GM23338 (cell line): Measurements from ENCODE around the gene MAZ. TPM values are rescaled to one million over a fixed set of nuclear protein-coding genes. Genes with fewer than 3 reads are reported as not detected.

Experiments
- ATAC-seq: fragments of 200-7000 bp; cut with Tn5 transposase; 3 replicates; pipeline ENCODE4 v1.9.1; 2020
- DNase-seq: peaks from one replicate; pipeline ENCODE4 v3.0.0-alpha.2; 2015; ENCODE audit warnings: low spot score
- H2AFZ ChIP-seq: fragments of 200-600 bp; sonication (generic); 2 replicates; pipeline ENCODE4 v1.8.0; 2016; ENCODE audit warnings: antibody characterized with exemption, mild to moderate bottlenecking, moderate library complexity
- H3F3A ChIP-seq: fragments of 200-600 bp; sonication (generic); replicated peaks from 2 replicates; pipeline ENCODE4 v1.8.0; 2017; ENCODE audit warnings: antibody characterized with exemption, mixed run types, low read depth
- H3K27ac ChIP-seq: fragments of 200-600 bp; sonication (generic); 2 replicates; pipeline ENCODE4 v1.6.1; 2016; ENCODE audit warnings: low read depth
- H3K27me3 ChIP-seq: fragments of 200-600 bp; sonication (generic); 2 replicates; pipeline ENCODE4 v1.8.0; 2016; ENCODE audit warnings: mild to moderate bottlenecking, mixed run types, moderate library complexity; ENCODE audit not compliant: insufficient read depth
- H3K36me3 ChIP-seq: fragments of 200-600 bp; sonication (generic); 2 replicates; pipeline ENCODE4 v1.8.0; 2016; ENCODE audit warnings: mild to moderate bottlenecking; ENCODE audit not compliant: insufficient read depth
- H3K4me1 ChIP-seq: fragments of 200-600 bp; sonication (generic); 2 replicates; pipeline ENCODE4 v1.8.0; 2016; ENCODE audit warnings: mild to moderate bottlenecking, moderate library complexity; ENCODE audit not compliant: insufficient read depth
- H3K4me2 ChIP-seq: fragments of 200-600 bp; sonication (generic); 2 replicates; pipeline ENCODE4 v1.7.1; 2017; ENCODE audit warnings: mixed run types
- H3K4me3 ChIP-seq: fragments of 200-600 bp; sonication (generic); 2 replicates; pipeline ENCODE4 v1.6.1; 2016; ENCODE audit warnings: mixed run types
- H3K79me2 ChIP-seq: fragments of 200-600 bp; sonication (generic); replicated peaks from 2 replicates; pipeline ENCODE4 v1.8.0; 2017; ENCODE audit warnings: mild to moderate bottlenecking; ENCODE audit not compliant: insufficient read depth
- H3K9me2 ChIP-seq: fragments of 200-600 bp; sonication (generic); 2 replicates; pipeline ENCODE4 v1.8.0; 2017; ENCODE audit not compliant: insufficient read depth
- H4K20me1 ChIP-seq: fragments of 200-600 bp; sonication (generic); replicated peaks from 2 replicates; pipeline ENCODE4 v1.8.0; 2017; ENCODE audit warnings: mild to moderate bottlenecking; ENCODE audit not compliant: insufficient read depth
- H3K27ac Mint-ChIP-seq: 2 replicates; pipeline ENCODE4 v1.8.0; 2020; ENCODE audit warnings: inconsistent platforms, mild to moderate bottlenecking, moderate library complexity, mixed read lengths
- H3K27me3 Mint-ChIP-seq: 3 replicates; pipeline ENCODE4 v1.8.0; 2022; ENCODE audit warnings: low read depth, mild to moderate bottlenecking, moderate library complexity, mixed read lengths, inconsistent platforms; ENCODE audit not compliant: insufficient read depth, poor library complexity
- H3K36me3 Mint-ChIP-seq: 3 replicates; pipeline ENCODE4 v1.8.0; 2021; ENCODE audit warnings: low read depth, mild to moderate bottlenecking, inconsistent platforms, moderate library complexity, mixed read lengths
- H3K4me1 Mint-ChIP-seq: 3 replicates; pipeline ENCODE4 v1.8.0; 2020; ENCODE audit warnings: mild to moderate bottlenecking, inconsistent platforms, mixed read lengths
- H3K4me3 Mint-ChIP-seq: 3 replicates; pipeline ENCODE4 v1.8.0; 2021; ENCODE audit warnings: moderate library complexity, mild to moderate bottlenecking, inconsistent platforms, mixed read lengths
- H3K9me3 Mint-ChIP-seq: 3 replicates; pipeline ENCODE4 v1.8.0; 2020; ENCODE audit warnings: moderate library complexity, mild to moderate bottlenecking, inconsistent platforms, mixed read lengths
- CREB1 ChIP-seq: fragments of 250-450 bp; sonication (Bioruptor Pico); IDR thresholded peaks from 2 replicates; pipeline ENCODE4 v1.5.0; 2020; ENCODE audit warnings: low read depth, mild to moderate bottlenecking, moderate library complexity
- EZH2phosphoT487 ChIP-seq: fragments of 200-600 bp; sonication (generic); IDR thresholded peaks from one replicate; pipeline ENCODE4 v1.8.1; 2018; ENCODE audit warnings: antibody characterized with exemption; ENCODE audit not compliant: unreplicated experiment
- NANOG ChIP-seq: IDR thresholded peaks from 2 replicates; pipeline ENCODE4 v1.6.1; 2016; ENCODE audit warnings: antibody characterized with exemption, borderline replicate concordance
- STAT1 ChIP-seq: IDR thresholded peaks from one replicate; pipeline ENCODE4 v1.6.1; 2016; ENCODE audit warnings: antibody characterized with exemption; ENCODE audit not compliant: unreplicated experiment
- ZNF114 ChIP-seq: fragments of 250-450 bp; sonication (Bioruptor Pico); IDR thresholded peaks from 2 replicates; pipeline ENCODE4 v1.5.0; 2020; ENCODE audit warnings: mild to moderate bottlenecking, moderate library complexity
- ZNF331 ChIP-seq: fragments of 250-450 bp; sonication (Bioruptor Pico); IDR thresholded peaks from 2 replicates; pipeline ENCODE4 v1.5.0; 2020; ENCODE audit warnings: low read depth, mild to moderate bottlenecking, moderate library complexity
- polyA plus RNA-seq: library from polyadenylated mRNA; unstranded; fragments of >200 nt; fragmentation: Nextera tagmentation; extraction: Ambion mirVana; gene quantifications from 2 replicates; pipeline ENCODE4 v1.2.1, GENCODE V29; 2016
- total RNA-seq: library from RNA; depleted of rRNA; stranded (reverse); fragments of >200 nt; shearing (Covaris generic); gene quantifications from 2 replicates; pipeline ENCODE4 v1.2.3, GENCODE V29; 2014
- TF ChIP-seq, protein P1 (sequence below): fragments of 250-450 bp; sonication (Bioruptor Pico); IDR thresholded peaks from 2 replicates; pipeline ENCODE4 v1.5.0; 2020; ENCODE audit warnings: mild to moderate bottlenecking, moderate library complexity
- TF ChIP-seq, protein P2 (sequence below), 2 experiments: fragments of 200-600 bp in 1 of 2; sonication (generic) in 1 of 2; conservative IDR thresholded peaks; 2 replicates each; pipeline versions ENCODE4 v1.5.1 to v1.6.1; 2016 to 2017; ENCODE audit warnings: antibody characterized with exemption in 2 of 2, low read depth in 2 of 2, mild to moderate bottlenecking in 2 of 2, moderate library complexity in 1 of 2

MAZ gene
- total and polyA plus RNA-seq, 2 experiments from 2014 or later, result 155 to 270 TPM

DNA sequence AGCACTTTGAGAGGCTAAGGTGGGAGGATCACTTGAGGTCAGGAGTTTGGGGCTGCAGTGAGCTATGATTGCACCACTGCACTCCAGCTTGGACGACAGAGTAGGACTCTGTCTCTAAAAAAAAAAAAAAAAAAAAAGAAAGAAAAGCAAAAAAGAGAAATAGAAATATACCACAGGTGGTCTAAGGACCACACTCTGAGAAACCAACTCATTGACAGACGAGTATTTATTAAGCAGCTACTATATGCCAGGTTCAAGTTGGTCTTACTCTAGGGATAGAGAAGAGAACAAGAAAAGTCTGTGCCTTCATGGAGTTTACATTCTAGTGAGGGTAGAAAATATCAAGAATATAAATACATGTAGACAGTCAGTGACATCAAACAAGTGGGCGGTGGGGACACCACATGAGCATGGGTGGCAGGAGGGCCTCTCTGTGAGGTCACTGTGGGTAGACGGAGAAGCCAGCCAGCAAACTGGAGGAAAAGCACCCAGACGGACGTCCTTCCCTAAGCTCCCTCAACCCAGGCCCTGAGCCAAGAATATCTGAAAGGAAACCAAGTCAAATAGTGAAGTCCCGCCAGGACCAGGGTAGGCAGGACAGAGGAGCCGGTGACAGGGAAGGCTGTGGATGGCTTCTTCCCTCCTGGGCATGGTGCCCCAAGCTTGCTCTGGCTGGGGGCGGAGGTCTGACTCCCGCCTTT, 52.0 kb downstream of the MAZ start (continued):
- TF ChIP-seq, protein P1, sequence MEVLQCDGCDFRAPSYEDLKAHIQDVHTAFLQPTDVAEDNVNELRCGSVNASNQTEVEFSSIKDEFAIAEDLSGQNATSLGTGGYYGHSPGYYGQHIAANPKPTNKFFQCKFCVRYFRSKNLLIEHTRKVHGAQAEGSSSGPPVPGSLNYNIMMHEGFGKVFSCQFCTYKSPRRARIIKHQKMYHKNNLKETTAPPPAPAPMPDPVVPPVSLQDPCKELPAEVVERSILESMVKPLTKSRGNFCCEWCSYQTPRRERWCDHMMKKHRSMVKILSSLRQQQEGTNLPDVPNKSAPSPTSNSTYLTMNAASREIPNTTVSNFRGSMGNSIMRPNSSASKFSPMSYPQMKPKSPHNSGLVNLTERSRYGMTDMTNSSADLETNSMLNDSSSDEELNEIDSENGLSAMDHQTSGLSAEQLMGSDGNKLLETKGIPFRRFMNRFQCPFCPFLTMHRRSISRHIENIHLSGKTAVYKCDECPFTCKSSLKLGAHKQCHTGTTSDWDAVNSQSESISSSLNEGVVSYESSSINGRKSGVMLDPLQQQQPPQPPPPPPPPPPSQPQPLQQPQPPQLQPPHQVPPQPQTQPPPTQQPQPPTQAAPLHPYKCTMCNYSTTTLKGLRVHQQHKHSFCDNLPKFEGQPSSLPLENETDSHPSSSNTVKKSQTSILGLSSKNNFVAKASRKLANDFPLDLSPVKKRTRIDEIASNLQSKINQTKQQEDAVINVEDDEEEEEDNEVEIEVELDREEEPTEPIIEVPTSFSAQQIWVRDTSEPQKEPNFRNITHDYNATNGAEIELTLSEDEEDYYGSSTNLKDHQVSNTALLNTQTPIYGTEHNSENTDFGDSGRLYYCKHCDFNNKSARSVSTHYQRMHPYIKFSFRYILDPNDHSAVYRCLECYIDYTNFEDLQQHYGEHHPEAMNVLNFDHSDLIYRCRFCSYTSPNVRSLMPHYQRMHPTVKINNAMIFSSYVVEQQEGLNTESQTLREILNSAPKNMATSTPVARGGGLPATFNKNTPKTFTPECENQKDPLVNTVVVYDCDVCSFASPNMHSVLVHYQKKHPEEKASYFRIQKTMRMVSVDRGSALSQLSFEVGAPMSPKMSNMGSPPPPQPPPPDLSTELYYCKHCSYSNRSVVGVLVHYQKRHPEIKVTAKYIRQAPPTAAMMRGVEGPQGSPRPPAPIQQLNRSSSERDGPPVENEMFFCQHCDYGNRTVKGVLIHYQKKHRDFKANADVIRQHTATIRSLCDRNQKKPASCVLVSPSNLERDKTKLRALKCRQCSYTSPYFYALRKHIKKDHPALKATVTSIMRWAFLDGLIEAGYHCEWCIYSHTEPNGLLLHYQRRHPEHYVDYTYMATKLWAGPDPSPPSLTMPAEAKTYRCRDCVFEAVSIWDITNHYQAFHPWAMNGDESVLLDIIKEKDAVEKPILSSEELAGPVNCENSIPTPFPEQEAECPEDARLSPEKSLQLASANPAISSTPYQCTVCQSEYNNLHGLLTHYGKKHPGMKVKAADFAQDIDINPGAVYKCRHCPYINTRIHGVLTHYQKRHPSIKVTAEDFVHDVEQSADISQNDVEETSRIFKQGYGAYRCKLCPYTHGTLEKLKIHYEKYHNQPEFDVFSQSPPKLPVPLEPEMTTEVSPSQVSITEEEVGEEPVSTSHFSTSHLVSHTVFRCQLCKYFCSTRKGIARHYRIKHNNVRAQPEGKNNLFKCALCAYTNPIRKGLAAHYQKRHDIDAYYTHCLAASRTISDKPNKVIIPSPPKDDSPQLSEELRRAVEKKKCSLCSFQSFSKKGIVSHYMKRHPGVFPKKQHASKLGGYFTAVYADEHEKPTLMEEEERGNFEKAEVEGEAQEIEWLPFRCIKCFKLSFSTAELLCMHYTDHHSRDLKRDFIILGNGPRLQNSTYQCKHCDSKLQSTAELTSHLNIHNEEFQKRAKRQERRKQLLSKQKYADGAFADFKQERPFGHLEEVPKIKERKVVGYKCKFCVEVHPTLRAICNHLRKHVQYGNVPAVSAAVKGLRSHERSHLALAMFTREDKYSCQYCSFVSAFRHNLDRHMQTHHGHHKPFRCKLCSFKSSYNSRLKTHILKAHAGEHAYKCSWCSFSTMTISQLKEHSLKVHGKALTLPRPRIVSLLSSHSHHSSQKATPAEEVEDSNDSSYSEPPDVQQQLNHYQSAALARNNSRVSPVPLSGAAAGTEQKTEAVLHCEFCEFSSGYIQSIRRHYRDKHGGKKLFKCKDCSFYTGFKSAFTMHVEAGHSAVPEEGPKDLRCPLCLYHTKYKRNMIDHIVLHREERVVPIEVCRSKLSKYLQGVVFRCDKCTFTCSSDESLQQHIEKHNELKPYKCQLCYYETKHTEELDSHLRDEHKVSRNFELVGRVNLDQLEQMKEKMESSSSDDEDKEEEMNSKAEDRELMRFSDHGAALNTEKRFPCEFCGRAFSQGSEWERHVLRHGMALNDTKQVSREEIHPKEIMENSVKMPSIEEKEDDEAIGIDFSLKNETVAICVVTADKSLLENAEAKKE, result no peak
- TF ChIP-seq ZNF114 (CRISPR knock-in tag) (no peak), CREB1 (no peak), STAT1 (no peak), NANOG (no peak), ZNF331 (CRISPR knock-in tag) (no peak)

DNA sequence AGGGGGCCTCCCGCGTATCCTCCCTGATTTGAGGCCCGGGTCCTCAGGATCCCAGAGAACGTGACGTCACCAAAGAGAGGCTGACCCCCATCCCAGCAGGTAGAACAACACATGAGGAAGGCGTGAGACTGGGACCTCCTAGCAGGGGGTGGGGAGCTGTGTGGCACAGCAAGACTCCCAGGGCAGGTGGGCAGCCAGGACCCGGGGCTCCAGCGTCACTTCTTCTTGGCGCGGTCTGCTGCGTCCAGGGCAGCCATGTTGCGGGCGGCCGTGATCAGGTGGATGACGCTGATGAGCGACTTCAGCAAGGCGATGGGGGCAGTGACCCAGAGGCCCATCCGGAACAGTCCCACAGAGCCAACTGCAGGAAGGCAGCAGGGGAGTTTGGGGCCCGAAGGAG, 52.6 kb downstream of the MAZ start:
- H3K9me2 ChIP-seq, result no peaks in the 10 kb centered on the region
- peaks cover 13% of the 10 kb centered on the region for H3K79me2 ChIP-seq
- peaks cover 13% of the 10 kb centered on the region for H3K4me1 Mint-ChIP-seq
- H3K36me3 Mint-ChIP-seq, result peaks cover 25% of the 10 kb centered on the region
- H4K20me1 ChIP-seq, result no peaks in the 10 kb centered on the region; the same call in 1 of the 2 replicates
- H3K27ac ChIP-seq, result no peak overlapping the region
- no peak overlapping the region for H3K4me3 Mint-ChIP-seq
- no peaks in the 10 kb centered on the region for H3K9me3 Mint-ChIP-seq
- H3K27me3 Mint-ChIP-seq, result peaks cover 23% of the 10 kb centered on the region
- no peaks in the 10 kb centered on the region for H3K27me3 ChIP-seq
- no peak overlapping the region for H3K27ac Mint-ChIP-seq
- ATAC-seq (no peak), DNase-seq (no peak)
- H3K36me3 ChIP-seq, result peaks cover 4% of the 10 kb centered on the region; the same call in 1 of the 2 replicates
- H3K4me2 ChIP-seq, result no peak overlapping the region
- peaks cover 8% of the 10 kb centered on the region for H3K4me1 ChIP-seq
- 0 out of 2 replicates have a peak, but pooled peaks cover 3% of the 10 kb centered on the region for H3F3A ChIP-seq
- H2AFZ ChIP-seq, result no peak overlapping the region
- H3K4me3 ChIP-seq, result no peak overlapping the region
- TF ChIP-seq, protein P2, sequence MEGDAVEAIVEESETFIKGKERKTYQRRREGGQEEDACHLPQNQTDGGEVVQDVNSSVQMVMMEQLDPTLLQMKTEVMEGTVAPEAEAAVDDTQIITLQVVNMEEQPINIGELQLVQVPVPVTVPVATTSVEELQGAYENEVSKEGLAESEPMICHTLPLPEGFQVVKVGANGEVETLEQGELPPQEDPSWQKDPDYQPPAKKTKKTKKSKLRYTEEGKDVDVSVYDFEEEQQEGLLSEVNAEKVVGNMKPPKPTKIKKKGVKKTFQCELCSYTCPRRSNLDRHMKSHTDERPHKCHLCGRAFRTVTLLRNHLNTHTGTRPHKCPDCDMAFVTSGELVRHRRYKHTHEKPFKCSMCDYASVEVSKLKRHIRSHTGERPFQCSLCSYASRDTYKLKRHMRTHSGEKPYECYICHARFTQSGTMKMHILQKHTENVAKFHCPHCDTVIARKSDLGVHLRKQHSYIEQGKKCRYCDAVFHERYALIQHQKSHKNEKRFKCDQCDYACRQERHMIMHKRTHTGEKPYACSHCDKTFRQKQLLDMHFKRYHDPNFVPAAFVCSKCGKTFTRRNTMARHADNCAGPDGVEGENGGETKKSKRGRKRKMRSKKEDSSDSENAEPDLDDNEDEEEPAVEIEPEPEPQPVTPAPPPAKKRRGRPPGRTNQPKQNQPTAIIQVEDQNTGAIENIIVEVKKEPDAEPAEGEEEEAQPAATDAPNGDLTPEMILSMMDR (conservative IDR thresholded peaks at IDR 0.05; ENCODE audit: low read depth in 2 of 2), result no peak
- TF ChIP-seq NANOG, result no peak
- no peak for TF ChIP-seq EZH2phosphoT487
